Endodermal cell (in vitro differentiated cells): ENCODE data around the gene ESR2. TPM values are rescaled to one million over a fixed set of nuclear protein-coding genes. Genes with fewer than 3 reads are reported as not detected.

Source experiments
- DNase-seq: peaks from one replicate; pipeline ENCODE4 v3.0.0-alpha.2; 2017
- H3K27ac ChIP-seq: 2 replicates; pipeline ENCODE4 v1.5.1; 2013; ENCODE audit warnings: mild to moderate bottlenecking, low read depth, low read length, moderate library complexity
- H3K27me3 ChIP-seq: 2 replicates; pipeline ENCODE4 v1.6.1; 2013; ENCODE audit warnings: mild to moderate bottlenecking, low read length, moderate library complexity; ENCODE audit not compliant: insufficient read depth, control insufficient read depth, poor library complexity, severe bottlenecking
- H3K36me3 ChIP-seq: 2 replicates; pipeline ENCODE4 v1.7.0; 2013; ENCODE audit warnings: mild to moderate bottlenecking, low read length, moderate library complexity; ENCODE audit not compliant: control insufficient read depth, insufficient read depth
- H3K4me1 ChIP-seq: one replicate; pipeline ENCODE4 v1.7.0; 2013; ENCODE audit warnings: low read length; ENCODE audit not compliant: control insufficient read depth, insufficient read depth
- H3K4me3 ChIP-seq: 2 replicates; pipeline ENCODE4 v1.5.1; 2013; ENCODE audit warnings: mild to moderate bottlenecking, low read length, moderate library complexity
- H3K9ac ChIP-seq: 2 replicates; pipeline ENCODE4 v1.6.1; 2013; ENCODE audit warnings: mild to moderate bottlenecking, low read length, moderate library complexity; ENCODE audit not compliant: poor library complexity, severe bottlenecking; ENCODE audit errors: extremely low read depth
- H3K9me3 ChIP-seq: 2 replicates; pipeline ENCODE4 v1.6.1; 2013; ENCODE audit warnings: mild to moderate bottlenecking, low read length, moderate library complexity; ENCODE audit not compliant: control insufficient read depth
- H3K27ac Mint-ChIP-seq: 2 replicates; pipeline ENCODE4 v1.8.0; 2020; ENCODE audit warnings: mixed read lengths
- H3K27me3 Mint-ChIP-seq: 2 replicates; pipeline ENCODE4 v1.8.0; 2021; ENCODE audit warnings: mild to moderate bottlenecking, mixed read lengths; ENCODE audit not compliant: insufficient read depth
- H3K36me3 Mint-ChIP-seq: 2 replicates; pipeline ENCODE4 v1.8.0; 2020; ENCODE audit warnings: low read depth, mixed read lengths
- H3K4me1 Mint-ChIP-seq: 2 replicates; pipeline ENCODE4 v1.8.0; 2020; ENCODE audit warnings: mixed read lengths
- H3K4me3 Mint-ChIP-seq: 2 replicates; pipeline ENCODE4 v1.8.0; 2020; ENCODE audit warnings: mild to moderate bottlenecking, moderate library complexity, mixed read lengths
- H3K9me3 Mint-ChIP-seq: 2 replicates; pipeline ENCODE4 v1.8.0; 2020; ENCODE audit warnings: mild to moderate bottlenecking, mixed read lengths
- CTCF ChIP-seq: fragments of 200-600 bp; sonication (generic); conservative IDR thresholded peaks from 2 replicates; pipeline ENCODE4 v1.5.0; 2021; ENCODE audit warnings: antibody characterized with exemption, mild to moderate bottlenecking
- WGBS, 2 experiments: methylation state at CpG; one replicate each; pipeline versions ENCODE4 v1.1.5 to v1.1.7; 2013; ENCODE audit warnings: missing lambda C conversion rate in 2 of 2, mixed read lengths in 1 of 2; ENCODE audit not compliant: insufficient coverage in 1 of 2, insufficient read length in 1 of 2; 5-methylcytosine and 5-hydroxymethylcytosine counted together
- total RNA-seq, 2 donors: library from RNA; stranded (reverse); fragmentation: NEBNext Ultra II Directional in 1 of 2; extraction: Animal tissue kit (Norgen Biotek cat#: 25700) in 1 of 2; gene quantifications; 2 replicates in 1 of 2; 3 replicates in 1 of 2; pipeline ENCODE4 v1.2.1, GENCODE V29; 2021

Gene ESR2
- total RNA-seq, 2 donors from 2014 or later = 0.57 to 0.66 TPM

- no peak overlapping the region for H3K27ac ChIP-seq
- no peak overlapping the region for H3K27ac Mint-ChIP-seq
Measured at GRCh38 chr14:64232095-64232838, 61.9 kb downstream of the ESR2 start.

GRCh38 chr14:64229489-64229888 lies 64.7 kb downstream of the ESR2 start:
- WGBS, 2 experiments = 90 to 100% methylated on average over 1 to 3 of the region's 3 CpGs
- no peak overlapping the region for H3K4me3 Mint-ChIP-seq

More at GRCh38 chr14:64232095-64232838, 61.9 kb downstream of the ESR2 start:
- Histone ChIP-seq H3K36me3 (peaks cover 29% of the 10 kb centered on the region), H3K27me3 (no peaks in the 10 kb centered on the region), H3K4me3 (no peak overlapping the region), H3K4me1 (no peaks in the 10 kb centered on the region), H3K9me3 (no peaks in the 10 kb centered on the region), H3K9ac (no peak overlapping the region)
- no peak for DNase-seq
- no peak for TF ChIP-seq CTCF
- Mint-ChIP-seq H3K4me3 (no peak overlapping the region), H3K27me3 (no peaks in the 10 kb centered on the region), H3K4me1 (peaks cover 6% of the 10 kb centered on the region), H3K36me3 (peaks cover 27% of the 10 kb centered on the region), H3K9me3 (no peaks in the 10 kb centered on the region)
- 95 to 96% methylated on average over 6 to 8 of the region's 9 CpGs for WGBS, 2 experiments

DNA sequence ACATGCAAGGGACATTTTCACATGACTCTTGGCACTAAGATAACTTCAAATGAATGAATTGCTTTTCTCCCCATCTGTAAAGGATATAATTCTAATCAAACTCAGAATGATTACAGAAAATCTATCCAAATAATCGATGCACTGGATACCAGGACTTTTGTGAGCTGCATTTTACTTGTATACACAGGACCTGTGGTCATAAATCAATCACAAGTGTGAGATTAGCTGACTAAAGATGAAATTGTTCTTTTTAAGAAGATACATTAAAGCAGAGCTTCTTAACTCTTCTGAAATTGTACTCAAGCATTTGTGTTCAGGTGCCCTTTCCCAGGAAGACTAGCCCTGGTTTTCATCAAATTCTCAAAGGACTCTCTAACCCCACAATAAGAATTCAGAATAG lies 66.3 kb downstream of the ESR2 start:
- H3K9me3 ChIP-seq = no peaks in the 10 kb centered on the region
- H3K4me3 Mint-ChIP-seq = no peak overlapping the region
- no peaks in the 10 kb centered on the region for H3K27me3 ChIP-seq
- no peak for TF ChIP-seq CTCF
- no peaks in the 10 kb centered on the region for H3K4me1 ChIP-seq
- H3K27ac ChIP-seq = no peak overlapping the region
- 89 to 100% methylated on average over 1 of the region's 1 CpG for WGBS, 2 experiments
- no peak overlapping the region for H3K27ac Mint-ChIP-seq
- H3K4me3 ChIP-seq = no peak overlapping the region
- H3K27me3 Mint-ChIP-seq = no peaks in the 10 kb centered on the region
- H3K36me3 Mint-ChIP-seq = peaks cover 58% of the 10 kb centered on the region
- DNase-seq = no peak
- H3K9ac ChIP-seq = no peak overlapping the region
- no peaks in the 10 kb centered on the region for H3K4me1 Mint-ChIP-seq
- no peaks in the 10 kb centered on the region for H3K9me3 Mint-ChIP-seq
- H3K36me3 ChIP-seq = peaks cover 71% of the 10 kb centered on the region

More at GRCh38 chr14:64229489-64229888, 64.7 kb downstream of the ESR2 start:
- Histone ChIP-seq H3K9ac (no peak overlapping the region), H3K4me1 (no peaks in the 10 kb centered on the region), H3K36me3 (peaks cover 55% of the 10 kb centered on the region), H3K4me3 (no peak overlapping the region), H3K27me3 (no peaks in the 10 kb centered on the region), H3K27ac (no peak overlapping the region), H3K9me3 (no peaks in the 10 kb centered on the region)
- Mint-ChIP-seq H3K4me1 (peaks cover 6% of the 10 kb centered on the region), H3K27me3 (no peaks in the 10 kb centered on the region), H3K27ac (no peak overlapping the region), H3K9me3 (no peaks in the 10 kb centered on the region), H3K36me3 (peaks cover 43% of the 10 kb centered on the region)
- no peak for TF ChIP-seq CTCF
- DNase-seq = no peak
